ENCODE results near the gene DNAJC22. TPM values are rescaled to one million over a fixed set of nuclear protein-coding genes. Genes with fewer than 3 reads are reported as not detected.

Gene DNAJC22
- 1 to 10 TPM in 1 of 2 donors, under 1 TPM in 1; 0.68 to 1.5 TPM for total RNA-seq

GRCh38 chr12:49346659-49347310 lies at the start of gene DNAJC22:
DNAJC22 (plus strand) TSS chr12:49346888; CDS start chr12:49348873, 1,985 bp downstream.
- TF ChIP-seq CTCF (IDR thresholded peaks at IDR 0.05): no peak
- no peaks in the 10 kb centered on the region for H3K36me3 ChIP-seq

GRCh38 chr12:49297695-49298060 lies 49.0 kb upstream of the DNAJC22 start:
- no peaks in the 10 kb centered on the region for H3K9me3 ChIP-seq
- peaks cover 12% of the 10 kb centered on the region for H3K27me3 ChIP-seq (replicated peaks; ENCODE audit: insufficient read depth)
- peaks cover 16 to 34% of the 10 kb centered on the region in 2 donors for H3K4me1 ChIP-seq (ENCODE audit: control insufficient read depth in 1 of 2, low read depth in 2 of 2)
- ATAC-seq (ENCODE audit: insufficient number of reproducible peaks, low FRiP score, low read depth): no peak
- H3K27ac ChIP-seq: no peak overlapping the region
- no peaks in the 10 kb centered on the region for H3K36me3 ChIP-seq
- no peak for DNase-seq (ENCODE audit: low spot score)
- no peak for TF ChIP-seq CTCF (IDR thresholded peaks at IDR 0.05)
- no peak overlapping the region for H3K4me3 ChIP-seq

More at GRCh38 chr12:49346659-49347310, at the start of gene DNAJC22:
- Histone ChIP-seq H3K4me3 (peak within 1 kb of the TSS; percentile 70), H3K27ac (no peak within 1 kb of the TSS), H3K9me3 (no peaks in the 10 kb centered on the region), H3K4me1 (ENCODE audit: control insufficient read depth in 1 of 2, low read depth in 2 of 2) (peaks cover 41 to 52% of the 10 kb centered on the region in 2 donors), H3K27me3 (replicated peaks; ENCODE audit: insufficient read depth) (peaks cover 24% of the 10 kb centered on the region)
- no peak for ATAC-seq (ENCODE audit: insufficient number of reproducible peaks, low FRiP score, low read depth)
- no peak for DNase-seq (ENCODE audit: low spot score)

- Histone ChIP-seq H3K36me3 (no peaks in the 10 kb centered on the region), H3K9me3 (no peaks in the 10 kb centered on the region), H3K4me3 (no peak overlapping the region), H3K27ac (no peak overlapping the region), H3K4me1 (ENCODE audit: control insufficient read depth in 1 of 2, low read depth in 2 of 2) (peaks cover 11 to 29% of the 10 kb centered on the region in 2 donors), H3K27me3 (replicated peaks; ENCODE audit: insufficient read depth) (peaks cover 12% of the 10 kb centered on the region)
- DNase-seq (ENCODE audit: low spot score) (no peak), ATAC-seq (ENCODE audit: insufficient number of reproducible peaks, low FRiP score, low read depth) (no peak)
- no peak for TF ChIP-seq CTCF (IDR thresholded peaks at IDR 0.05)
Measured at GRCh38 chr12:49298160-49298559, 48.5 kb upstream of the DNAJC22 start.

GRCh38 chr12:49301760-49302159 lies 44.9 kb upstream of the DNAJC22 start:
- no peak for TF ChIP-seq CTCF (IDR thresholded peaks at IDR 0.05)
- Histone ChIP-seq H3K27ac (no peak overlapping the region), H3K27me3 (replicated peaks; ENCODE audit: insufficient read depth) (peaks cover 6% of the 10 kb centered on the region), H3K36me3 (no peaks in the 10 kb centered on the region), H3K4me3 (no peak overlapping the region), H3K4me1 (ENCODE audit: control insufficient read depth in 1 of 2, low read depth in 2 of 2) (peaks cover 5 to 6% of the 10 kb centered on the region in 2 donors), H3K9me3 (no peaks in the 10 kb centered on the region)
- no peak for DNase-seq (ENCODE audit: low spot score)
- ATAC-seq (ENCODE audit: insufficient number of reproducible peaks, low FRiP score, low read depth): no peak

GRCh38 chr12:49304161-49304560 lies 42.5 kb upstream of the DNAJC22 start:
- no peak for TF ChIP-seq CTCF (IDR thresholded peaks at IDR 0.05)
- H3K36me3 ChIP-seq: no peaks in the 10 kb centered on the region
- no peaks in the 10 kb centered on the region for H3K27me3 ChIP-seq (replicated peaks; ENCODE audit: insufficient read depth)

More at GRCh38 chr12:49304161-49304560, 42.5 kb upstream of the DNAJC22 start:
- no peak overlapping the region for H3K4me3 ChIP-seq
- no peak for DNase-seq (ENCODE audit: low spot score)
- H3K4me1 ChIP-seq (ENCODE audit: control insufficient read depth in 1 of 2, low read depth in 2 of 2): no peaks in the 10 kb centered on the region
- no peaks in the 10 kb centered on the region for H3K9me3 ChIP-seq
- ATAC-seq (ENCODE audit: insufficient number of reproducible peaks, low FRiP score, low read depth): no peak
- H3K27ac ChIP-seq: no peak overlapping the region
